ENCODE results near the gene CCDC186.

The CCDC186 gene

DNA sequence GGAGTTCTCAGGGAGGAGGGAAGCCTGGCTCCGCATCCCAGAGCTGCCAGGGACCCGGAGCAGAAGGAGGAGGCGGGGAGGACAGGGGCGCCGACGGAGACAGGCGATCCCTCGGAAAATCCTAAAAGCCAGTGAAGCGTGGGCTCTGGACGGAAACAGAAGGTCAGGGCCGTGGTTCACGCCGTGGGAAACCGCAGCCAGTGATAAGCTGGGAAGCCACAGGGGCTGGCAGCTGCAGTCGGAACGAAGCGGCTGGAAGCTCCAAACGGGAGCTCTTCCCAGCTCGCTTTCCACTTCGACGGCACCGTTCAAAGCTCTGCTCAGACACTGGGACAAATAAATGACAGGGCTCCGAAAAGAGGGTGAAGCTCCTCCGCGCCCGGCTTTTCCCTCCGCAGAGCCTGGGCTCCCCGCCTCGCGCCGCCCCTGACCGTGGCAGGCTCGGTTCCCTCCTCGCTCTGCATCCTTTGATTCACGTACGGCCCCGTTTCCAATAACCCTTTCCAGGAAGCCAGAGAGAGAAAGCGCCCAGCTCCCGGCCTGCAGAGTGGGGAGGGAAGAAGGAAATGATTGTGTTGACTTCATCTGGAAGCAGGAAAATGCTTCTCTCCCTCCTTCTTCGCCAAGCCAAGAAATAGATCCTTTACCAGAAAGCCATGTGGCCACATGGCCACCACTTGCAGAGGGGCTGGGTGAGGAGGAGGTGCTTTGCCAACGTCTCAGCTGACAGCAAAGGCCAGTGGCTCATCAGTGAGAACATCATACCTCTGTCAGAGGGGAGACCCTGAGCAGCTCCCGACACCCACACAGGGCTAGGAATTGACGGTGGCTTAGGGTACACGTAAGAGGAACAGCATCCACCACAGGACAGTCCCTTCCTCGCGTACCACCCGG, 72.9 kb downstream of the CCDC186 start:
- POLR2A ChIA-PET (ENCODE audit: low non-redundant PET) = interaction anchor here (0.8 kb wide), 1 partner anchor 252 kb away, joined by 3 read pairs; no protein-coding TSS in a partner anchor
- TF ChIP-seq, protein P1, sequence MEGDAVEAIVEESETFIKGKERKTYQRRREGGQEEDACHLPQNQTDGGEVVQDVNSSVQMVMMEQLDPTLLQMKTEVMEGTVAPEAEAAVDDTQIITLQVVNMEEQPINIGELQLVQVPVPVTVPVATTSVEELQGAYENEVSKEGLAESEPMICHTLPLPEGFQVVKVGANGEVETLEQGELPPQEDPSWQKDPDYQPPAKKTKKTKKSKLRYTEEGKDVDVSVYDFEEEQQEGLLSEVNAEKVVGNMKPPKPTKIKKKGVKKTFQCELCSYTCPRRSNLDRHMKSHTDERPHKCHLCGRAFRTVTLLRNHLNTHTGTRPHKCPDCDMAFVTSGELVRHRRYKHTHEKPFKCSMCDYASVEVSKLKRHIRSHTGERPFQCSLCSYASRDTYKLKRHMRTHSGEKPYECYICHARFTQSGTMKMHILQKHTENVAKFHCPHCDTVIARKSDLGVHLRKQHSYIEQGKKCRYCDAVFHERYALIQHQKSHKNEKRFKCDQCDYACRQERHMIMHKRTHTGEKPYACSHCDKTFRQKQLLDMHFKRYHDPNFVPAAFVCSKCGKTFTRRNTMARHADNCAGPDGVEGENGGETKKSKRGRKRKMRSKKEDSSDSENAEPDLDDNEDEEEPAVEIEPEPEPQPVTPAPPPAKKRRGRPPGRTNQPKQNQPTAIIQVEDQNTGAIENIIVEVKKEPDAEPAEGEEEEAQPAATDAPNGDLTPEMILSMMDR (conservative IDR thresholded peaks at IDR 0.05; ENCODE audit: low read depth) = no peak
- H3K27ac ChIP-seq = no peak overlapping the region

DNA sequence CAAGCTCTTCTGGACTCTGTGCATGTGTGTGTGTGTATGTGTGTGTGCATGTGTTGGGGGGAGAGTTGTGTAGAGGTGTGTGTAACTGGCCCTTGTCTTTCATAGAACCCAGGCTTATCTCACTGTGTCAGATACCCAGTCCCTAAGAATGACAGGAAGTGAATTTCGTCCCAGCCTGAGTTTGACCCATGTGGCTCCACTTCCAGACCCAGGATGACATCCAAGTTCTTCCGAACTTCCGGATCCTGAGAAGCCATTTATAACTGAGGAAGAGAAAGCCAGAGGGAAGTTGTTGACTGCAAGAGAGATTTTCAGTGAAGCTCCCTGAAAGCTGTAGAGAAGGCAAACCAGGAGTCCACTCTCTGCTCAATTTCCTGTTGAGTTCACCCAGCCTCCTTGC, 77.1 kb downstream of the CCDC186 start:
- CTCF ChIA-PET = interaction anchor here (0.6 kb wide), 3 partner anchors 246 to 1012 kb away, joined by 3 to 6 read pairs (median 5); no protein-coding TSS in a partner anchor
- no peak overlapping the region for H3K27ac ChIP-seq
- DNase-seq (ENCODE audit: low spot score) = no peak
- TF ChIP-seq, protein P1 (conservative IDR thresholded peaks at IDR 0.05; ENCODE audit: low read depth) = no peak
- POLR2A ChIA-PET (ENCODE audit: low non-redundant PET) = no interaction called here

More for the DNA sequence above, 72.9 kb downstream of the CCDC186 start:
- CTCF ChIA-PET = interaction anchor here (0.6 to 3.6 kb wide), 5 partner anchors 13 to 392 kb away, joined by 3 to 17 read pairs (median 3); no protein-coding TSS in a partner anchor
- DNase-seq (ENCODE audit: low spot score) = no peak

GRCh38 chr10:114095559-114096337, 78.3 kb downstream of the CCDC186 start:
- no peak overlapping the region for H3K27ac ChIP-seq
- DNase-seq (ENCODE audit: low spot score) = no peak
- TF ChIP-seq, protein P1 (conservative IDR thresholded peaks at IDR 0.05; ENCODE audit: low read depth) = no peak
- CTCF ChIA-PET = interaction anchor here (0.6 kb wide), 2 partner anchors 245 to 1011 kb away, joined by 5 to 6 read pairs; no protein-coding TSS in a partner anchor
- POLR2A ChIA-PET (ENCODE audit: low non-redundant PET) = interaction anchor here (0.5 kb wide), 1 partner anchor 157 kb away, joined by 3 read pairs; no protein-coding TSS in a partner anchor

DNA sequence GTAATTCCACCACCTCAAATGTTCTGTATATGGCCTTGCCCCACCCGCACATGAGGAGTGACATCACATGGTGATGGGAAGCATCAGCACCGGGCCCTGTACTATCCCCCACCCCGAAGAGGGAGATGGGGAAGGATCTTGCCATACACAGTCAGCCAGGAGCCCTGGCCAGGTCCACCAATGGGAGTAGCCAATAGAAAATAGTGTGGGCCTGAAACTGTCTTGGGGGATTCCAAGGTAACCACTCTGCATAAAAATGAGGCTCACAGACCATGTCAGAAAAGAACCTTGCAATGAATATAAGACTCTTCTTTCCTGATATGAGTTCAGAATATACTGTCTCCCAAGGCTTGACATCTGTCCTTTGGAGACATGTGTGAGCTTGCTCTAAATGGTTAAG, 79.2 kb downstream of the CCDC186 start:
- ChIA-PET POLR2A (ENCODE audit: low non-redundant PET) (no interaction called here), CTCF (interaction anchor here (0.7 kb wide), 1 partner anchor 1212 kb away, joined by 3 read pairs; no protein-coding TSS in a partner anchor)
- TF ChIP-seq, protein P1 (conservative IDR thresholded peaks at IDR 0.05; ENCODE audit: low read depth) = no peak
- H3K27ac ChIP-seq = no peak overlapping the region
- DNase-seq (ENCODE audit: low spot score) = no peak

DNA sequence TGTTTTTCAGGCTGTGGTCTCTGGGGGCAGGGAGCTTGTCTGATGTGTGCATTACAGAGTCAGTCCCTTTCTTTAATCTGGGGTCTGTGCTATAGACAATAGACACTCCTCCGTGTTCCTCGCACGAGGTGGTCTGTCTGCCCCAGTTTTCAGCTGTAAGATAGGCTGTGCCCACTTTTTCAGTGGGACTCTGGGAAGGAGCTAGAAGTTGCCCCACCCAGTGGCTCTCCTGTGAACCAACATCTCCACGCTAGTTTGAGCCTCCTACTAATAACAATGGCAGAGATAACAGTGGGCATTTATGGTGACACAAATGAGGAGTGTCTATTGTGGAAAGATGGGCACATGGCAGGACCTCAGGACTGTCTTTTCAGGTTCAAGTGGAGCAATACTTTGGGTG, 86.3 kb downstream of the CCDC186 start:
- POLR2A ChIA-PET (ENCODE audit: low non-redundant PET) = no interaction called here
- TF ChIP-seq, protein P1 (conservative IDR thresholded peaks at IDR 0.05; ENCODE audit: low read depth) = no peak
- CTCF ChIA-PET = interaction anchor here (0.5 to 0.9 kb wide), 4 partner anchors 13 to 421 kb away, joined by 3 to 5 read pairs (median 3); no protein-coding TSS in a partner anchor
- H3K27ac ChIP-seq = no peak overlapping the region
- no peak for DNase-seq (ENCODE audit: low spot score)

DNA sequence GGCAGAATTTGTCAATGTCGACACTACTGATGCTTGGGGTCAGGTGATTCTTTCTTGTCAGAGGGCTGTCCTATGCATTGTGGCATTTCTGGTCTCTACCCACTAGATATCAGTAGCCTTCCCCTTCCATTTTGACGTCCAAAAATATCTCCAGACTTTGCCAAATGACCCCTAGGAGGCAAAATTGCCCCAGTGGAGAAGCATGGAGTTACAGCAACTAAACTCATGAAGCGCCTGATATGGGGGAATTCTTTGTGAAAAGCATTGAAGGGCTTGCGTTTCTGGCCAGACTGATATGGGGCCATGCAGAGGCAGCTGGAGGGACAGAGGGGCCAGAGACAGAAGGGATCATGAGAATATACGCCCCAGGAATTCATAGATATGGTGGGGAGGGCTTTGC, 86.7 kb downstream of the CCDC186 start:
- no peak overlapping the region for H3K27ac ChIP-seq
- CTCF ChIA-PET = interaction anchor here (0.6 to 0.9 kb wide), 2 partner anchors 54 to 215 kb away, joined by 3 to 5 read pairs; no protein-coding TSS in a partner anchor
- POLR2A ChIA-PET (ENCODE audit: low non-redundant PET) = no interaction called here
- DNase-seq (ENCODE audit: low spot score) = no peak
- TF ChIP-seq, protein P1 (conservative IDR thresholded peaks at IDR 0.05; ENCODE audit: low read depth) = no peak

Data from RWPE1 (cell line).